ENCODE results near the gene EFHC2.
"Not testable (repeated sequence)": the region's sequence is repeated elsewhere in the genome, so short reads cannot be mapped to it uniquely, and the experiment has no call there.

EFHC2 gene

GRCh38 chrX:44227991-44228390 lies 115.5 kb downstream of the EFHC2 start:
- DNase-seq: no peak

- no peak for DNase-seq
These were observed 117.8 kb downstream of the EFHC2 start for GRCh38 chrX:44225667-44226066.

DNA sequence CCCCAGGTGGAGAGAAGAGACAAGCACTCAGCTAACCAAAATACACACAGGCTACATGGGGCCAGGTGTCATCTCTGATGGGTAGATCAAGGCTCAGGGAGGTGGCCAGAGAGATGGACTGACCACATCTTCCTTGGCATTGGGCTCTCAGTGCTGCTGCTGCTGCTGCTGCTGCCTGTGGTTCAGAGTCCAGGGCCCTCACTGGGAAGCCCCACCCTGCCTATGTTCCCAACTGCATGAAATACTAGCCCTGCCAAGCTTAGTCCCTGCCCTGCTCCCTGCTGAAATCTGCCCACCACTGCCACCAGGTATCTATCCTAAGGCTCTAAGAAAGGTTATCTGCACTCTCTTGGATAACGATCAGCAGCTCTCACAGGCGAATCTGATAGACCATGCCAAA lies 118.7 kb downstream of the EFHC2 start:
- DNase-seq: no peak

GRCh38 chrX:44223150-44223549 lies 120.3 kb downstream of the EFHC2 start:
- no peak for DNase-seq

DNA sequence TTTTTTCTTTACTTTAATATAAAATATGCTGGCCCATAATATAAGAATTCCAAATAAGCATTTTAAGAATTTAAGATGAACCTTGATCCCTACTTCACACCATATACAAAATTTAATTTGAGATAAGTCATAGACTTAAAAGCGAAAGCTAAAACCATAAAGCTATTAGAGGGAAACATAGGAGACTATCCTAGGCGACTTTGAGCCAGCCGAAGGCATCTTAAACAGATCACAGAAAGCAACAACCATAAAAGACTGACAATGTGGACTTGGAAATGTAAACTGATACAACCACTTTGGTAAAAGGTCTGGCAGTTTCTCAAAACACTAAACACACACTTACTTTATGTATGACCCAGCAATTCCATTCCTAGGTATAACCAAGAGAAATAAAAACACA lies 125.0 kb downstream of the EFHC2 start:
- no peak for DNase-seq

DNA sequence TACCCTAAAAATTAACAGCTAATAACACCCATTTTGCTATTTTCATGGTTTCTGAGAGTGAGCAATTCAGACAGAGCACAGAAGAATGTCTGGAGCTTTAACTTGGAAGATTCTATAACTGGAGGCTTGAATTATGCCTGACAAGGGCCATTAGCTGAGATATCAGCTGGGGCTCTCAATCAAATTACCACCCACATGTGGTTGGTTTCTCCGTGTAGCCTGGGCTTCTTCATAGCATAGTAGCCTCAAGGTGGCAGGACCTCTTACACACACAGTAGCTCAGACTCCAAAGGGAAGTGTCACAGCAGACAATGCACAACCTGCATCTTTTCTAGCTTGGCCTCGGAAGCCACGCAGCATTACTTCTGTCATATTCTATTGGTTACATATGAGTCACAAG lies 127.3 kb downstream of the EFHC2 start:
- no peak for DNase-seq

GRCh38 chrX:44203791-44204190 lies 139.7 kb downstream of the EFHC2 start:
- DNase-seq: no peak

DNA sequence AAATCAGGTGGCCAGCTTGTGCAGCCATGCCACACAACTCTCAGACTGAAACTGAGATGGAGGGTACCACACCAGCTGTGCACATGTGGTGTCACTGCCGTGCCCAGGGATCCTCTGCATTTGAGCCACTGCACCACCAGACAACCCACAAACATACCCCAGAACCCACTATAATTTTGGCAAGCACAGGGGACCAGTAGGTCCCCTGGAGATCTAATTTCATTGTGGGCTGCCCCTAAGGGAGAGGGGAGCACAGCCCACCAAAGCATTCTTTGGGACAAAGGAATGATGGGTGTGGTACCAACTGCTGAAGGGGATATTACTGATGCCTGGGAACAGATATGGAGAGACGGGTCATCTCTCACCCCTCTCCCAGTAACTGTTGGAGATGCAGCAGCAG lies 140.9 kb downstream of the EFHC2 start:
- no peak for DNase-seq

DNA sequence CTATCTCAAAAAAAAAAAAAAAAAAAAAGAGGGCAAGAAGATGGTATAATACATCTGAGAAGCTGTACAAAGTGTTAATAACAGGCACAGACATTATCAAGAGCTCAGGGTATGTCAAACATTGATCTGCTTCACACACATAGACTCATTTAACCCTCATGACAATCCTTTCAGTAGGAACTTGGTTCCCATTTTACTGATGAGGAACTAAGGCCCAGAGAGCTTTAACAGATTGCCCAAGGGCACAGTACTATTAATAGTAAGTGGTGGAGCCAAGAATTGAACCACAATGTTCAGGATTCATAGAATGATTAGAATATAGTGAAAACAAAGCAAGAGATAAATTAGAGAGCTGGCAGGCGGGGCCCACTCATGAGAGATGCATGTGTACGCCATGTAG lies 154.4 kb downstream of the EFHC2 start:
- DNase-seq: no peak

DNA sequence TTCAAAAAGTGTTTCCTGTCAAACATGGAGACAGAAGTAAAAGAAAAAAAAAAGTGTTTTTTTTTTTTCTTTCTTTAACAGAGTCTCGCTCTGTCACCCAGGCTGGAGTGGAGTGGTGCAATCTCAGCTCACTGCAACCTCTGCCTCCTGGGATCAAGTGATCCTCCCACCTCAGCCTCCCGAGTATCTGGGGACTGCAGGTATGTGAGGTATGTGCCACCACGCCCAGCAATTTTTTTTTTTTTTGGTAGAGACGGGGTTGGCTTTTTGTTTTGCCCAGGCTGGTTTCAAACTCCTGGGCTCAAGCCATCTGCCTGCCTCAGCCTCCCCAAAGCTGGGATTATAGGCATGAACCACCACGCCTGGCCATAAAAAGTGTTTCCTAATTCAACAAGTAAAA lies 155.6 kb downstream of the EFHC2 start:
- not testable (repeated sequence) for DNase-seq

- no peak for DNase-seq
These were observed 160.1 kb downstream of the EFHC2 start for GRCh38 chrX:44183329-44183728.

- no peak for DNase-seq
These were observed 165.0 kb downstream of the EFHC2 start for GRCh38 chrX:44178274-44179053.

DNA sequence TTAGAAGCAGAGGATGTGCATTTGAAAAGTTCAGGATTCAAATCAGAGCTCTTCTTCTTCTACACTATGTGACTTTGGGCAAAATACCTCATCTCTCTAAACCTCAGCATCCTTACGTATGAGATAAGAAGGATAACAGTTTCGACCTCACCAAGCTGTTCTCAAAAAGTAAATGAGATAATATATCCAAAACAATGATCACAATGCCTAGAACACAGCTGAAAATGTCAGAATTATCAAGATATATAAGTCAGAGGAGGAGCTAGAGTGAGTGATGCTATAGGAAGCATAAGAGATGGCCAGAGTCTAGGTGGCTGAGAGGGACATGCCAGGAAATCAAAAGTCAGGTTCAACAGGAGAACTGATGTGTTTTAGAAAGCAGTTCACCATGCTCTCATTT lies 168.0 kb downstream of the EFHC2 start:
- DNase-seq: no peak

DNA sequence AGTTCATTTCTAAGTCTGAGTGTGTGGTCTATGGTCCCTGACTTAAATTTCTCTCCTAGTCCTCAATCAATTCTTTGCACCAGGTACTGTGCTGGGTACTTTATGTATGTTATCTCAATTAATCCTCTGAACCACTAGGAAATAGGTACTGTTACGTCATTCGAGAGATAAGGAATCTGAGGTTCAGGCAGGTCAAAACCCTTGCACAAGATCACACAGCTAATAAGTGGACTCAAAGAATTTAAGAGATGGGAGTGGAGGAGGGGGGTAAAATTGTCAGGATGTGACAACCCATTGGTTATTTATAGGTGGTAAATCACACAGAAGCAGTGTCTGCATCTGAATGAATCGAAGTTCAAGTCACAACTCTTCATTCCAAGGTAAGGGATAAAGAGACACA lies 169.4 kb downstream of the EFHC2 start:
- DNase-seq: no peak

GRCh38 chrX:44173219-44173618 lies 170.3 kb downstream of the EFHC2 start:
- no peak for DNase-seq

GRCh38 chrX:44167116-44167515 lies 176.4 kb downstream of the EFHC2 start:
- DNase-seq: no peak

DNA sequence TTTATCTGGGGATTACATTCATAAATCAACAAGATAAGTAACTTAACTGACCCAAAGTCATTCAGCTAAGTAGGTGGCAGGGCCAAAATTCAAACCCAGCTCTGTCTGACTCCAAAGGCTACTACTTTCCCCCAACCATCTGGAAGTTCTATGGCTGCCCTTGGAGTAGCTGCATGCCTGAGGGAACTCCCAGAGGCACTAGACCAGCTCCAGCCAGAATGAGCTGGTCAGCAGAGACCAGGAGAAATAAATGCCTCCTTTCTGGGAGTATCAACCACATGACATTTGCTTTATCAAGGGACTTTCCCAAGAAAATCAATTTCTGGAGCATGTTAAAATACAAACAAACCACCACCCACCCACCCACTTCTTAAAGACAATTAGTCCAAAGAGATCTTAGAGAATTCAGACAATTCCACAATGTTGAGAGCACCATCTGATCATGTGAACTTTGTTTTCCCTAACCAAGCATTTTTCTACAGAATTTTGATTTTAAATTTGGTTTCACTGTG lies 180.5 kb downstream of the EFHC2 start:
- no peak for DNase-seq

GRCh38 chrX:44157858-44158257 lies 185.6 kb downstream of the EFHC2 start:
- DNase-seq: no peak

GRCh38 chrX:44157283-44157682 lies 186.2 kb downstream of the EFHC2 start:
- DNase-seq: no peak

DNA sequence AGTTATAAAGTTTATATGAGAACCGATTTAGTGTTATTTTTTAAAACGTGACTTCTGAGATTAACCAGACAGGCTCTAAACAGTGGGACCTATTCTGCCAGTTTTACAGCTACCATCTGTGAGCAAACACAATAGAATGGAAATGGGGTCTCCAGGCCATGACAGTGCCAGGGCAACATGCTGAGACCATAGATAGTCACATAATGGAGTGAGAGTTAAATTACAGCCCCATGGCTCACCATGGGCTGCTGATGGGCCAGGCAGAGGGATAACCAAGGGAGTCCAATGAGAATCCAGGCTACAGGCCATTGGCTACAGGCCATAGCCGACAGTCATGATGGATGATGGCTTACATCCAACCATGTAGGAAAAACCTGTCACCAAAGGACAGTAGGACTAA lies 186.7 kb downstream of the EFHC2 start:
- no peak for DNase-seq

DNA sequence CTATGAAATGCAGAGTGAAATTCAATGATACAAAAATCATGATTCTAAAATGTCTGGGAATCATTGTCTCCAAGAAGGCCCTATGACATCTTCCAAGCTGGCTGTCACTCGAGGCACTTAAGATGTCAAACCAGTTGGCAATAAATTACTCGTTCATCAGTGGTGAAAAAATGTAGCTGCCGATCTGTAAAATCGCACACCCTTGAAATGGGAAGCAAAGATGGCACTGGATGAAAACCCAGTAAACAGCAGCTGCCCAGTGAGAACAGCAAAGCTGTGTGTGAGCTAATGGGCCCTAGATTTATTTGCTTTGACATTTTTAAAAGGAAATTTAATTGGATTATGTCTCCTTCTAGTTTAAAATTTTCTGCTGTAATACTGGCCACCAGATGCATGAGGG lies 188.3 kb downstream of the EFHC2 start:
- no peak for DNase-seq

DNA sequence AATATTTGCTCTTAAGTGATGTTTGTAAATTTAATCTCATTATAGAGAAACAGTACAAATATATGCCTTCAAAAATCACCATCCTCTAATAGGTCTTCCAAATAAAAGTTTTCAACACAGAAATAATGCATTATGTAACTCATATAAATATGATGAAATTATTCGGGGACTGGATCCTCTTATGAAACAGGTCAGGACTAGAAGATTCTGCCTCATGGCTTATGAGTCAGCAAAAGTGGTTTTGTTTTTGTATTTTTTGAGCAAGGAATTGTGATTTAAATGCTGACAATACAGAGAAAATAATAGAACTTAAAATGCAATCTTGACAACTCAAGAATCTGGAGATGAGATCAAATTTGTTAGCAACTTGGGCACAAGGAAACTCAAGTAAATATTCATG lies 190.6 kb downstream of the EFHC2 start:
- DNase-seq: no peak

- no peak for DNase-seq
These were observed 196.3 kb downstream of the EFHC2 start for GRCh38 chrX:44147130-44147529.

GRCh38 chrX:44144177-44144945 lies 199.1 kb downstream of the EFHC2 start:
- no peak for DNase-seq
